A549 treated with GW870086 at 1 μM for 4 hours (cell line): ENCODE data around the gene IL10RB. TPM values are rescaled to one million over a fixed set of nuclear protein-coding genes. Genes with fewer than 3 reads are reported as not detected.

Source experiments
- total RNA-seq: library from RNA; stranded (reverse); fragments of 200-300 nt; extraction: Qiagen RNA extraction; gene quantifications from 5 replicates; pipeline ENCODE4 v1.2.3, GENCODE V29; 2022; ENCODE audit warnings: low read depth

Gene IL10RB
- total RNA-seq, result 17.3 to 20.2 TPM (median 18.5 TPM) in 5 replicates

GRCh38 chr21:33266050-33266788 is at the start of gene IL10RB:
IL10RB (plus strand) TSS chr21:33266367; CDS start chr21:33266466, 99 bp downstream.

GRCh38 chr21:33229784-33230544 is 36.2 kb upstream of the IL10RB start, which contains the start of gene IFNAR2:
IFNAR2 (plus strand) TSS chr21:33229938; CDS start chr21:33241923, 11,985 bp downstream.

GRCh38 chr21:33324291-33325221 is 58.4 kb downstream of the IL10RB start, which contains the start of gene IFNAR1:
IFNAR1 (plus strand) TSS chr21:33324970; CDS start chr21:33325056, 86 bp downstream.

Other genes with a start within 250 kb of the IL10RB start
- not detected in 5 replicates for gene OLIG2, start 240.4 kb upstream of the IL10RB start, total RNA-seq
- gene OLIG1, start 196.2 kb upstream of the IL10RB start, total RNA-seq, result not detected in 5 replicates
- gene IFNAR2, start 36.4 kb upstream of the IL10RB start, total RNA-seq, result 12.8 to 18.7 TPM (median 18.0 TPM) in 5 replicates
- gene IFNAR1, start 58.6 kb downstream of the IL10RB start, total RNA-seq, result 12.3 to 21.7 TPM (median 16.4 TPM) in 5 replicates
- gene IFNGR2, start 137.0 kb downstream of the IL10RB start, total RNA-seq, result 51.5 to 58.4 TPM (median 57.0 TPM) in 5 replicates
- 8.8 to 12.7 TPM (median 10.8 TPM) in 5 replicates for gene TMEM50B, start 213.6 kb downstream of the IL10RB start, total RNA-seq
- 0.17 to 0.49 TPM (median 0.29 TPM) in 5 replicates for gene DNAJC28, start 225.3 kb downstream of the IL10RB start, total RNA-seq